Spleen (tissue), 11 donors: ENCODE measurements around the gene SUPT5H. TPM values are rescaled to one million over a fixed set of nuclear protein-coding genes. Genes with fewer than 3 reads are reported as not detected.

Experiments used
- DNase-seq: peaks from one replicate; pipeline ENCODE4 v3.0.0-alpha.2; 2020
- H3K27ac ChIP-seq, 8 donors: fragments of 200-600 bp; sonication (generic) in 7 of 8; 1 replicate in 4 of 8; 2 replicates in 4 of 8; pipeline versions ENCODE4 v1.5.0 to v1.8.0; 2016 to 2021; ENCODE audit warnings: inconsistent platforms in 4 of 8, mild to moderate bottlenecking in 4 of 8, moderate library complexity in 1 of 8
- H3K27me3 ChIP-seq, 7 donors: fragments of 200-600 bp; sonication (generic) in 6 of 7; replicated peaks in 1 of 7; 1 replicate in 4 of 7; 2 replicates in 3 of 7; pipeline versions ENCODE4 v1.5.0 to v1.8.0; 2016 to 2021; ENCODE audit warnings: inconsistent platforms in 3 of 7, mild to moderate bottlenecking in 1 of 7
- H3K36me3 ChIP-seq, 6 donors: fragments of 200-600 bp; sonication (generic) in 5 of 6; 1 replicate in 4 of 6; 2 replicates in 2 of 6; pipeline versions ENCODE4 v1.5.0 to v1.8.0; 2016 to 2021; ENCODE audit warnings: inconsistent platforms in 2 of 6
- H3K4me1 ChIP-seq, 6 donors: fragments of 200-600 bp; sonication (generic) in 5 of 6; 1 replicate in 3 of 6; 2 replicates in 3 of 6; pipeline versions ENCODE4 v1.5.0 to v1.8.0; 2016 to 2021; ENCODE audit warnings: inconsistent platforms in 3 of 6
- H3K4me3 ChIP-seq, 8 donors: fragments of 200-600 bp; sonication (generic) in 7 of 8; 1 replicate in 4 of 8; 2 replicates in 4 of 8; pipeline versions ENCODE4 v1.5.0 to v1.8.0; 2016 to 2021; ENCODE audit warnings: inconsistent platforms in 4 of 8, mild to moderate bottlenecking in 4 of 8, moderate library complexity in 2 of 8
- H3K9me3 ChIP-seq, 8 donors: fragments of 200-600 bp; sonication (generic) in 7 of 8; 1 replicate in 4 of 8; 2 replicates in 4 of 8; pipeline versions ENCODE4 v1.5.0 to v1.8.0; 2016 to 2021; ENCODE audit warnings: inconsistent platforms in 4 of 8
- CTCF ChIP-seq, 11 experiments: fragments of 200-600 bp in 7 of 11; fragments of 450-650 bp in 4 of 11; sonication (generic) in 4 of 11; IDR thresholded peaks in 8 of 11; conservative IDR thresholded peaks in 3 of 11; 1 replicate in 7 of 11; 2 replicates in 4 of 11; pipeline versions ENCODE4 v1.4.0 to v1.8.0; 2016 to 2021; ENCODE audit warnings: antibody characterized with exemption in 11 of 11, inconsistent platforms in 4 of 11, mild to moderate bottlenecking in 1 of 11
- POLR2A ChIP-seq, 3 donors: fragments of 450-650 bp; IDR thresholded peaks; one replicate each; pipeline ENCODE4 v1.5.1; 2017; ENCODE audit warnings: antibody characterized with exemption in 3 of 3, mild to moderate bottlenecking in 1 of 3
- POLR2AphosphoS5 ChIP-seq, 3 donors: sonication (generic); formaldehyde crosslinking; IDR thresholded peaks; one replicate each; pipeline ENCODE4 v1.5.1; 2017; ENCODE audit warnings: antibody characterized with exemption in 3 of 3
- WGBS, 5 donors: extraction: QIAGEN DNeasy Blood & Tissue Kit in 3 of 5; methylation state at CpG; one replicate each; pipeline versions ENCODE4 v1.1.5 to v1.1.7; 2013 to 2018; 5-methylcytosine and 5-hydroxymethylcytosine counted together
- intact Hi-C: fragments of 100-400 bp; cut with DNase I; formaldehyde crosslinking; loops from one replicate; pipeline ENCODE4 v1.15.0; 2023; ENCODE audit warnings: low total_unique reads
- polyA plus RNA-seq, 3 donors: library from polyadenylated mRNA; stranded (reverse); fragments of 200-250 nt; gene quantifications; one replicate each; pipeline ENCODE4 v1.2.1, GENCODE V29; 2013
- total RNA-seq, 7 donors: library from RNA; depleted of rRNA in 3 of 7; stranded (reverse); fragments of >200 nt in 3 of 7; fragmentation: NEBNext Ultra II Directional in 4 of 7; extraction: Animal tissue kit (Norgen Biotek cat#: 25700) in 4 of 7; gene quantifications; one replicate each; pipeline versions ENCODE4 v1.1.0 to v1.2.1, GENCODE V29; 2016 to 2021
- donor health status: healthy with polysubstance abuse.
- donor health status: DM: no; HTN: no; CAD: no; lungs with moderate emphysema.
- donor health status: DM: no; HTN: no; CAD: no.
- donor health status: Bipolar disorder and iron deficiency.
- donor health status: healthy.
- donor health status: DM: no; HTN: no; CAD: no.
- donor health status: DM: yes; HTN: yes; CAD: no.

Gene SUPT5H
- total and polyA plus RNA-seq, 10 donors = 95.8 to 225 (median 109) TPM

GRCh38 chr19:39410831-39411080, 34.6 kb upstream of the SUPT5H start:
- Histone ChIP-seq H3K27ac (peak overlapping the region; percentile 88 to 100 (median 99)), H3K4me1 (peaks cover 27 to 74% (median 56%) of the 10 kb centered on the region in 6 donors), H3K36me3 (peaks cover 4 to 32% (median 16%) of the 10 kb centered on the region in 6 donors), H3K27me3 (peaks cover 0 to 4% (median 0%) of the 10 kb centered on the region in 7 donors), H3K9me3 (no peaks in the 10 kb centered on the region), H3K4me3 (peak overlapping the region in 7 of 8 donors; percentile 74 to 100 (median 96))
- 52 to 83% (median 59%) methylated on average over 1 of the region's 1 CpG for WGBS, 5 donors
- TF ChIP-seq POLR2AphosphoS5 (IDR thresholded peaks at IDR 0.05) (no peak), POLR2A (IDR thresholded peaks at IDR 0.05) (no peak)
- no peak for DNase-seq
- intact Hi-C loops = loop anchor here (10.0 kb wide), 1 partner anchor 66 kb away; the partner anchor contains the start of gene SAMD4B

GRCh38 chr19:39411081-39411831, 34.1 kb upstream of the SUPT5H start:
- DNase-seq = peak; percentile 83
- H3K4me1 ChIP-seq = peaks cover 22 to 74% (median 54%) of the 10 kb centered on the region in 6 donors
- TF ChIP-seq POLR2A (IDR thresholded peaks at IDR 0.05) (peak in 2 of 3 donors; percentile 4 to 19), POLR2AphosphoS5 (IDR thresholded peaks at IDR 0.05) (peak; percentile 9 to 93 (median 78)), CTCF (IDR thresholded peaks at IDR 0.05 in 8 of 11, conservative IDR thresholded peaks at IDR 0.05 in 3 of 11) (no peak)
- H3K27ac ChIP-seq = peak overlapping the region; percentile 88 to 100 (median 99)
- intact Hi-C loops = loop anchor here (10.0 kb wide), 1 partner anchor 66 kb away; the partner anchor contains the start of gene SAMD4B
- H3K27me3 ChIP-seq = peaks cover 0 to 4% (median 0%) of the 10 kb centered on the region in 7 donors
- WGBS, 5 donors = 19 to 24% (median 20%) methylated on average over 9 of the region's 9 CpGs
- peak overlapping the region; percentile 0 to 98 (median 75) for H3K4me3 ChIP-seq
- no peaks in the 10 kb centered on the region for H3K9me3 ChIP-seq
- H3K36me3 ChIP-seq = peaks cover 4 to 37% (median 16%) of the 10 kb centered on the region in 6 donors

- intact Hi-C loops = loop anchor here (10.0 kb wide), 1 partner anchor 67 kb away; the partner anchor contains the start of gene SAMD4B
- WGBS, 5 donors = 0 to 1% (median 0%) methylated on average over 7 of the region's 7 CpGs
- DNase-seq = peak; percentile 94
Observed at GRCh38 chr19:39411832-39412099, 33.6 kb upstream of the SUPT5H start.

More at GRCh38 chr19:39411832-39412099, 33.6 kb upstream of the SUPT5H start:
- H3K4me1 ChIP-seq = peaks cover 22 to 79% (median 54%) of the 10 kb centered on the region in 6 donors
- H3K27me3 ChIP-seq = peaks cover 0 to 4% (median 0%) of the 10 kb centered on the region in 7 donors
- H3K9me3 ChIP-seq = no peaks in the 10 kb centered on the region
- no peak for TF ChIP-seq POLR2AphosphoS5 (IDR thresholded peaks at IDR 0.05)
- peak; percentile 92 to 100 (median 97) for TF ChIP-seq CTCF (IDR thresholded peaks at IDR 0.05 in 8 of 11, conservative IDR thresholded peaks at IDR 0.05 in 3 of 11)
- no peak for TF ChIP-seq POLR2A (IDR thresholded peaks at IDR 0.05)
- peak overlapping the region; percentile 8 to 98 (median 74) for H3K4me3 ChIP-seq
- peaks cover 4 to 42% (median 16%) of the 10 kb centered on the region in 6 donors for H3K36me3 ChIP-seq
- H3K27ac ChIP-seq = peak overlapping the region; percentile 88 to 100 (median 99)
